GM13977 (cell line): ENCODE data around the gene PRPF6.
"Not testable (repeated sequence)": the region's sequence is repeated elsewhere in the genome, so short reads cannot be mapped to it uniquely, and the experiment has no call there.

Source experiments
- DNase-seq: peaks from one replicate; pipeline ENCODE4 v3.0.0; 2012; ENCODE audit warnings: low spot score
- in situ Hi-C: fragments of 300-500 bp; cut with MboI; formaldehyde crosslinking; loops from one replicate; pipeline ENCODE4 v1.12.0; 2022; ENCODE audit warnings: low sequenced_read_pairs, low pct_unique_long_range_greater_than_20kb, mixed read lengths, inconsistent platforms; ENCODE audit not compliant: unreplicated experiment
- TF ChIP-seq, protein P1 (sequence below): IDR thresholded peaks from 2 replicates; pipeline ENCODE4 v1.5.1; 2012; ENCODE audit warnings: mild to moderate bottlenecking, control low read depth; ENCODE audit not compliant: insufficient read depth; ENCODE audit errors: extremely low read depth, missing control alignments

Gene PRPF6

DNA sequence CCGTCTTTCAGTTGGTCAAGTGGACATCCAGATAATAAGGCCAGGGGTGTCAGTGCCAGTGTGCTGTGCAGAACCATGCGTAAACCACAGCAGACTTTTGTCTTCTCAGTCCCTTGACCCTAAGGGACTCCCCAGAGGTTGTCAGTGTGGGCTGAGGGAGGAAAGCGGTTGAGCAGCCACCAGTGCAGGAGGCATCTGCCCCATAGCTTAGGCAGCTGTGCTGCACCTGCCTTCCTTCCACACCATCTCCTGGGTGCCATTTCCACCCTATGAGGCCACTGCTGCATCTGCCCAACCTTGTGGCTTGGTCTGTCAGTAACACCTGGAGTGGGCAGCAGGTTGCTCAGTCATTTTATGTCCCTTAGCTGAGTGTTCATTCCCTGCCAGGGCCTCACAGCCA is 26.0 kb downstream of the PRPF6 start:
- DNase-seq, result no peak
- in situ Hi-C loops, result no loop called here
- TF ChIP-seq, protein P1, sequence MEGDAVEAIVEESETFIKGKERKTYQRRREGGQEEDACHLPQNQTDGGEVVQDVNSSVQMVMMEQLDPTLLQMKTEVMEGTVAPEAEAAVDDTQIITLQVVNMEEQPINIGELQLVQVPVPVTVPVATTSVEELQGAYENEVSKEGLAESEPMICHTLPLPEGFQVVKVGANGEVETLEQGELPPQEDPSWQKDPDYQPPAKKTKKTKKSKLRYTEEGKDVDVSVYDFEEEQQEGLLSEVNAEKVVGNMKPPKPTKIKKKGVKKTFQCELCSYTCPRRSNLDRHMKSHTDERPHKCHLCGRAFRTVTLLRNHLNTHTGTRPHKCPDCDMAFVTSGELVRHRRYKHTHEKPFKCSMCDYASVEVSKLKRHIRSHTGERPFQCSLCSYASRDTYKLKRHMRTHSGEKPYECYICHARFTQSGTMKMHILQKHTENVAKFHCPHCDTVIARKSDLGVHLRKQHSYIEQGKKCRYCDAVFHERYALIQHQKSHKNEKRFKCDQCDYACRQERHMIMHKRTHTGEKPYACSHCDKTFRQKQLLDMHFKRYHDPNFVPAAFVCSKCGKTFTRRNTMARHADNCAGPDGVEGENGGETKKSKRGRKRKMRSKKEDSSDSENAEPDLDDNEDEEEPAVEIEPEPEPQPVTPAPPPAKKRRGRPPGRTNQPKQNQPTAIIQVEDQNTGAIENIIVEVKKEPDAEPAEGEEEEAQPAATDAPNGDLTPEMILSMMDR, result no peak

DNA sequence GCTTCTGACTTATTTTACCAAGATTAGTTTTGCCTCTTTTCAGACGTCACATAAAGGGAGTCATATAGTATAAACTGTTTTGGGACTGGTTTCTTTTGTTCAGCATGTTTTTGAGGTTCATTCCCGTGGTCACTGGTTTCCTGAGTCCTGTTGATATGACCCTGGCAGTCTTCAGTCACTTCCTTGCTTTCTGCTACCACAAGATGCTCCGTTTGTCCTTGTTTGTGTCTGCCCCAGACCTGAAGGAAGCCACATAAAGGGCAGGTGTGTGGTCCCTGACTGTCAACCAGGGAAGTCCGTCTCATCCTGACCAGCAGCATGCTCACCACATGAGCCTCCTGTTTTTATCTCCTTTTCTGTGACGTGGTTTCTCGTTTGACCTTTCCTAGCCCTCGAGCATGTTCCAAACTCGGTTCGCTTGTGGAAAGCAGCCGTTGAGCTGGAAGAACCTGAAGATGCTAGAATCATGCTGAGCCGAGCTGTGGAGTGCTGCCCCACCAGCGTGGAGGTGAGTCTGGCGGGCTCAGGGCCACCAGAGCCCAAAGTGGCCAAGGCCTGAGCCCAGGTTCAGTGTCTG is 29.0 kb downstream of the PRPF6 start:
- DNase-seq, result no peak
- in situ Hi-C loops, result no loop called here
- TF ChIP-seq, protein P1, result no peak

DNA sequence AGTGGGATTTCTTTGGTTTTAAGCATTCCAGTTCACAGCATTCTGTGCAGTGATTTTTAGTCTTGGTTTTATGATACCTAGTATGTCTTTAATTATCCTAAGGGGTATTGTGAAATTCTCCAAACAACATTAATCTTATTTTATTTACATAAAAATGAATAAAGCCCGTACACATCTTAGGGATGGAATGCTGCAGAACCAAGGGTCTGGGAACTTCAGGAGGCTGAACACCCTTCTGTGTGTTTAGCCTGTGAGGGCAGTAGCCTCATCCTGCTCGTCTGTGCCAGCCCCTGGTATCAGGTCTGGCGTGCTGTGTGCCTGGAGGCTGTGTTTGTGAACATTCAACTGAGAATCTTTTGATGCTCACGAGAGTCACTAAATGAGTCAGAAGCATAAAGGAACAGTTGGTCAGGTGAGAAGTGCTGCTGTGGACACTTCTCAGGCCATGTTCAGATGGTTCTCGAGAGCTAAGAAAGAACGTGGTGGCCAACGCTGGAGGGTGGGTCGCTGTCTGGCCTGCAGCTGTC is 29.8 kb downstream of the PRPF6 start:
- in situ Hi-C loops, result no loop called here
- TF ChIP-seq, protein P1, result no peak
- no peak for DNase-seq

DNA sequence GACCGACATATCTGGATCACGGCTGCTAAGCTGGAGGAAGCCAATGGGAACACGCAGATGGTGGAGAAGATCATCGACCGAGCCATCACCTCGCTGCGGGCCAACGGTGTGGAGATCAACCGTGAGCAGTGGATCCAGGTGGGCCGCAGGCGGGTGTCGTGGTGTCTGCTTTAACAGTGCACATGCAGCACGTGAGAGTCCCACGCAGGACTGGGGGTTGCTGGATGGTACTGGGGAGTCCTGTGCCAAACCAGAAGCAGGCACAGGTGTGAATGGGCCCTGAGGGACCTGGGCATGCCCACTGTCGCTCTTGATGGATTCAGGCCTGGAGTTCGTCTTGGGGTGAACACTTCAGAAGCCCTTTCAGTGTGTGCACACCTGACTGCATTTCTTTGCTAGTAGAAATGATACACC is 30.4 kb downstream of the PRPF6 start:
- in situ Hi-C loops, result no loop called here
- TF ChIP-seq, protein P1, result no peak
- DNase-seq, result no peak

DNA sequence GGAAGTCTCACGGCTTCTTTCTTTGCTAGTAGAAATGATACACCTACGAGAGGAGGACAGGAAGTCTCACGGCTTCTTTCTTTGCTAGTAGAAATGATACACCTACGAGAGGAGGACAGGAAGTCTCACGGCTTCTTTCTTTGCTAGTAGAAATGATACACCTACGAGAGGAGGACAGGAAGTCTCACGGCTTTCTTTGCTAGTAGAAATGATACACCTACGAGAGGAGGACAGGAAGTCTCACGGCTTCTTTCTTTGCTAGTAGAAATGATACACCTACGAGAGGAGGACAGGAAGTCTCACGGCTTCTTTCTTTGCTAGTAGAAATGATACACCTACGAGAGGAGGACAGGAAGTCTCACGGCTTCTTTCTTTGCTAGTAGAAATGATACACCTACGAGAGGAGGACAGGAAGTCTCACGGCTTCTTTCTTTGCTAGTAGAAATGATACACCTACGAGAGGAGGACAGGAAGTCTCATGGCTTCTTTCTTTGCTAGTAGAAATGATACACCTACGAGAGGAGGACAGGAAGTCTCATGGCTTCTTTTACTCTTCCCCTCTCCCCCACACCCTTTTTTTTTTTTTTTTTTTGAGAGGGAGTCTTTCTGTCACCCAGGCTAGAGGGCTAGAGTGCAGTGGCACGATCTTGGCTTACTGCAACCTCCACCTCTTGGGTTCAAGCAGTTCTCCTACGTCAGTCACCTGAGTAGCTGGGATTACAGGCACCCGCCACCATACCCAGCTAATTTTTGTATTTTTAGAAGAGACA is 31.6 kb downstream of the PRPF6 start:
- DNase-seq, in situ Hi-C loops: not testable (repeated sequence)

DNA sequence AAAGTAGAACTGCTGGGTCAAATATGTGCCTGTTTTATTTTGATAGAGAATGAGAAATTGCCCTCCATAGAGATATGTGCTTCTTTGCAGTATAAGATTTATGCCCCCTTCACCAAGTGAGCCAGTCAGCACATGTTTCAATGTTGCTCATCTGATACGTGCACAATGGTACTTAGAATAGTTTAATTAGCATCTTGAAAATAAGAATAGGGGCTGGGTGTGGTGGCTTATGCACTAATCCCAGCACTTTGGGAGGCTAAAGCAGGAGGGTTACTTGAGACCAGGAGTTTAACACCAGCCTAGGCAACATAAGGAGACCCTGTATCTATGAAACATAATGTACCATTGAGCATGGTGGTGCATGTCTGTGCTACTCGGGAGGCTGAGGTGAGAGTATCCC is 34.7 kb downstream of the PRPF6 start:
- TF ChIP-seq, protein P1, result no peak
- DNase-seq, result no peak
- in situ Hi-C loops, result no loop called here
